Measurements from ENCODE around the gene ULK2. TPM values are rescaled to one million over a fixed set of nuclear protein-coding genes. Genes with fewer than 3 reads are reported as not detected.
"Not testable (repeated sequence)": the region's sequence is repeated elsewhere in the genome, so short reads cannot be mapped to it uniquely, and the experiment has no call there.

ULK2 gene
- total RNA-seq, 1 donor from 2014 or later, result 24.5 TPM

- DNase-seq (ENCODE audit: low read depth), result no peak
- H3K4me3 ChIP-seq (ENCODE audit: low read depth, low read length), result no peak overlapping the region
- H3K27me3 ChIP-seq (ENCODE audit: control insufficient read depth, insufficient read depth, low read length), result no peaks in the 10 kb centered on the region
- no peaks in the 10 kb centered on the region for H3K36me3 ChIP-seq (ENCODE audit: control insufficient read depth, insufficient read depth, low read length)
- no peak for TF ChIP-seq CTCF (IDR thresholded peaks at IDR 0.05; ENCODE audit: insufficient read depth, low read length, poor library complexity, severe bottlenecking)
These were observed 97.6 kb downstream of the ULK2 start for GRCh38 chr17:19769946-19770652.

- Histone ChIP-seq H3K27me3 (ENCODE audit: control insufficient read depth, insufficient read depth, low read length) (peaks cover 3% of the 10 kb centered on the region), H3K4me3 (ENCODE audit: low read depth, low read length) (no peak overlapping the region), H3K36me3 (ENCODE audit: control insufficient read depth, insufficient read depth, low read length) (no peaks in the 10 kb centered on the region)
- no peak for TF ChIP-seq CTCF (IDR thresholded peaks at IDR 0.05; ENCODE audit: insufficient read depth, low read length, poor library complexity, severe bottlenecking)
- no peak for DNase-seq (ENCODE audit: low read depth)
These were observed 99.5 kb downstream of the ULK2 start for GRCh38 chr17:19768046-19768782.

- H3K4me3 ChIP-seq (ENCODE audit: low read depth, low read length), result no peak overlapping the region
- TF ChIP-seq CTCF (IDR thresholded peaks at IDR 0.05; ENCODE audit: insufficient read depth, low read length, poor library complexity, severe bottlenecking), result peak; percentile 99
- peaks cover 11% of the 10 kb centered on the region for H3K27me3 ChIP-seq (ENCODE audit: control insufficient read depth, insufficient read depth, low read length)
- no peak for DNase-seq (ENCODE audit: low read depth)
- H3K36me3 ChIP-seq (ENCODE audit: control insufficient read depth, insufficient read depth, low read length), result no peaks in the 10 kb centered on the region
These were observed 101.1 kb downstream of the ULK2 start for GRCh38 chr17:19766421-19767270.

GRCh38 chr17:19766016-19766415 is 101.7 kb downstream of the ULK2 start:
- Histone ChIP-seq H3K36me3 (ENCODE audit: control insufficient read depth, insufficient read depth, low read length) (no peaks in the 10 kb centered on the region), H3K4me3 (ENCODE audit: low read depth, low read length) (no peak overlapping the region), H3K27me3 (ENCODE audit: control insufficient read depth, insufficient read depth, low read length) (peaks cover 11% of the 10 kb centered on the region)
- TF ChIP-seq CTCF (IDR thresholded peaks at IDR 0.05; ENCODE audit: insufficient read depth, low read length, poor library complexity, severe bottlenecking), result no peak
- DNase-seq (ENCODE audit: low read depth), result no peak

GRCh38 chr17:19763991-19764390 is 103.7 kb downstream of the ULK2 start:
- not testable (repeated sequence) for H3K36me3 ChIP-seq (ENCODE audit: control insufficient read depth, insufficient read depth, low read length); DNase-seq (ENCODE audit: low read depth); H3K4me3 ChIP-seq (ENCODE audit: low read depth, low read length)
- peaks cover 15% of the 10 kb centered on the region for H3K27me3 ChIP-seq (ENCODE audit: control insufficient read depth, insufficient read depth, low read length)

- DNase-seq (ENCODE audit: low read depth), result no peak
- Histone ChIP-seq H3K36me3 (ENCODE audit: control insufficient read depth, insufficient read depth, low read length) (no peaks in the 10 kb centered on the region), H3K4me3 (ENCODE audit: low read depth, low read length) (no peak overlapping the region), H3K27me3 (ENCODE audit: control insufficient read depth, insufficient read depth, low read length) (peaks cover 15% of the 10 kb centered on the region)
- TF ChIP-seq CTCF (IDR thresholded peaks at IDR 0.05; ENCODE audit: insufficient read depth, low read length, poor library complexity, severe bottlenecking), result no peak
These were observed 104.3 kb downstream of the ULK2 start for GRCh38 chr17:19763416-19763815.

Measured in kidney epithelial cell (primary cell).